HepG2 (cell line): ENCODE data around the gene LRRC45. TPM values are rescaled to one million over a fixed set of nuclear protein-coding genes. Genes with fewer than 3 reads are reported as not detected.

Source experiments
- CEBPZ ChIP-seq: IDR thresholded peaks from 2 replicates; pipeline ENCODE4 v1.6.1; 2012; ENCODE audit warnings: low read length, improper control_type of control experiment
- ERF ChIP-seq: IDR thresholded peaks from 2 replicates; pipeline ENCODE4 v1.6.1; 2018; ENCODE audit warnings: missing biosample characterization, missing genetic modification reagents
- HIVEP1 ChIP-seq: sonication (generic); formaldehyde crosslinking; IDR thresholded peaks from 2 replicates; pipeline ENCODE4 v1.4.0; 2020; ENCODE audit warnings: mild to moderate bottlenecking, missing genetic modification reagents
- ISX ChIP-seq: sonication (generic); formaldehyde crosslinking; conservative IDR thresholded peaks from 2 replicates; pipeline ENCODE4 v1.5.0; 2020; ENCODE audit warnings: missing genetic modification reagents
- NCOA5 ChIP-seq: sonication (generic); formaldehyde crosslinking; IDR thresholded peaks from 2 replicates; pipeline ENCODE4 v1.4.0; 2020; ENCODE audit warnings: missing genetic modification reagents
- NR2F1 ChIP-seq, 2 experiments: fragments of 450-650 bp in 1 of 2; formaldehyde crosslinking in 1 of 2; IDR thresholded peaks; 2 replicates each; pipeline versions ENCODE4 v1.5.0 to v1.6.1; 2016 to 2020; ENCODE audit warnings: mild to moderate bottlenecking in 1 of 2, missing compliant biosample characterization in 1 of 2, missing genetic modification reagents in 1 of 2, moderate library complexity in 1 of 2
- PHB2 ChIP-seq: fragments of 450-650 bp; IDR thresholded peaks from 2 replicates; pipeline ENCODE4 v1.6.1; 2018; ENCODE audit not compliant: partially characterized antibody
- RNF2 ChIP-seq: fragments of 450-650 bp; conservative IDR thresholded peaks from 2 replicates; pipeline ENCODE4 v1.6.1; 2016; ENCODE audit warnings: low read depth
- SOX5 ChIP-seq: IDR thresholded peaks from 2 replicates; pipeline ENCODE4 v1.6.1; 2016; ENCODE audit warnings: borderline replicate concordance
- TIGD3 ChIP-seq: sonication (generic); formaldehyde crosslinking; IDR thresholded peaks from 2 replicates; pipeline ENCODE4 v1.5.1; 2020; ENCODE audit warnings: mild to moderate bottlenecking, missing genetic modification reagents, borderline replicate concordance
- USF2 ChIP-seq, 2 experiments: sonication (generic) in 1 of 2; formaldehyde crosslinking in 1 of 2; IDR thresholded peaks; 2 replicates each; pipeline versions ENCODE4 v1.5.1 to v1.6.1; 2011 to 2020; ENCODE audit warnings: borderline replicate concordance in 1 of 2, low read depth in 1 of 2, low read length in 1 of 2, mild to moderate bottlenecking in 1 of 2, missing genetic modification reagents in 1 of 2, moderate library complexity in 1 of 2
- ZFP36L2 ChIP-seq: sonication (generic); formaldehyde crosslinking; IDR thresholded peaks from 2 replicates; pipeline ENCODE4 v1.4.0; 2020; ENCODE audit warnings: missing genetic modification reagents
- ZNF10 ChIP-seq: sonication (generic); formaldehyde crosslinking; IDR thresholded peaks from 2 replicates; pipeline ENCODE4 v1.4.0; 2020; ENCODE audit warnings: mild to moderate bottlenecking, low read depth, missing genetic modification reagents, borderline replicate concordance
- ZNF292 ChIP-seq: sonication (generic); formaldehyde crosslinking; IDR thresholded peaks from 2 replicates; pipeline ENCODE4 v1.8.1; 2022; ENCODE audit warnings: mild to moderate bottlenecking, low read depth, missing genetic modification reagents, borderline replicate concordance
- ZNF326 ChIP-seq: sonication (generic); formaldehyde crosslinking; IDR thresholded peaks from 2 replicates; pipeline ENCODE4 v1.4.0; 2020; ENCODE audit warnings: missing genetic modification reagents, borderline replicate concordance
- ZNF550 ChIP-seq: sonication (generic); formaldehyde crosslinking; IDR thresholded peaks from 2 replicates; pipeline ENCODE4 v1.4.0; 2020; ENCODE audit warnings: mild to moderate bottlenecking, missing genetic modification reagents, borderline replicate concordance
- ZNF644 ChIP-seq: IDR thresholded peaks from 2 replicates; pipeline ENCODE4 v1.6.1; 2016; ENCODE audit warnings: low read depth
- ZNF768 ChIP-seq: sonication (generic); formaldehyde crosslinking; IDR thresholded peaks from 2 replicates; pipeline ENCODE4 v1.4.0; 2020; ENCODE audit warnings: missing genetic modification reagents
- ZNF780A ChIP-seq: sonication (generic); formaldehyde crosslinking; IDR thresholded peaks from 2 replicates; pipeline ENCODE4 v1.8.0; 2022; ENCODE audit warnings: mild to moderate bottlenecking, missing genetic modification reagents, moderate library complexity
- ZNF879 ChIP-seq: sonication (generic); formaldehyde crosslinking; IDR thresholded peaks from 2 replicates; pipeline ENCODE4 v1.8.1; 2023; ENCODE audit warnings: missing genetic modification reagents
- polyA plus RNA-seq, 8 experiments: library from polyadenylated mRNA; depleted of rRNA in 3 of 8; stranded (reverse) in 7 of 8; unstranded in 1 of 8; fragments of >200 nt; fragmentation: Illumina TruSeq in 4 of 8; extraction: Trizol in 4 of 8; gene quantifications; 2 replicates each; pipeline versions ENCODE4 v1.2.1 to v1.2.3, GENCODE V29; 2011 to 2016; ENCODE audit warnings: low read depth in 4 of 8, missing spikeins in 1 of 8, mixed read lengths in 1 of 8; ENCODE audit not compliant: insufficient read depth in 1 of 8
- total RNA-seq, 5 experiments: library from RNA; depleted of rRNA; stranded (reverse); fragments of >200 nt; fragmentation: Illumina TruSeq; extraction: Trizol; gene quantifications; 2 replicates each; pipeline ENCODE4 v1.2.3, GENCODE V29; 2016; ENCODE audit warnings: low read depth in 1 of 5
- TF ChIP-seq, protein P1 (sequence below): IDR thresholded peaks from 2 replicates; pipeline ENCODE4 v1.6.1; 2016; ENCODE audit warnings: low read depth

LRRC45 gene
- total and polyA plus RNA-seq, 2 of the 13 experiments (the other 11 are each of a cell fraction or from before 2014, with no cell fraction given): 11.6 to 48.1 TPM

DNA sequence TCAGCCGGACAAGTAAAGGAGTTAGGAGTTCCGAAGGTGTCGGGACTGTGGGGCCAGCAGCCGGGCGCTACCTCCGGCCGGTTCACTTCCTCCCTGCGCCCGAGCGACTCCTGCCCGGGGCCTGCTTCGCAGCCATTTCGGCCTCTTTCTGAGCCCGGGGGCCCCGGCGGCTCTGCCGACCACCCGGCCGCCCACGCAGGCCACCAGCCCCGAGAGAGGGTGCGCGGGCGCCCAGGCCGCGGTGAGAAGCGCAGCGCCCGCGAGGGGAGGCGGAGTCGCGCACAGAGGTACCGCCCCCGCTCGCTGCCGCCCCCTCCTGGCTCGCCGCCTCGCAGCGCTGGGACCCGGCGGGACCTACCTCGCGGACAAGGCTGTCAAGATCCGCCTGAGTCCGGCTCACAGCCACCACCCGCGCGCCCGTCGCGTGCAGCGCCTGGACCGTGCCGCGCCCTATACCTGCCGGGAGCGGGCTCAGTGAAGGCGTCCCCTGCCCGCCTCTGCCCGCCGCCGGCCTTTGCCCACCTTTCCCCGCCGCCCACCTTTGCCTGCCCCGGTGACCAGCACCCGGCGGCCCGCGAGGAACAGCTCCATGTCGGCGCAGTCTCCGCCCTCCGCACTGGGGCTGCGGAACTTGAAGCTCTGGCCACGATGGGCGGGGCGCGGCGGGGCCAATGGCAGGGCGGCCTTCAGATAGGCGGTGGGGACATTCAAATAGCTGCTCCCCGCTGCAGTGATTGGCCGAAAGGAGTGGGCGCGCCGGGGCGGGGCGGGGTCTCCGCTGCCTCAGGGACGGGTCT, 14.2 kb downstream of the LRRC45 start, which contains the start of gene DCXR (continued):
- TF ChIP-seq ERF (CRISPR knock-in tag) (peak; percentile 96), ZNF879 (no peak), ZFP36L2 (no peak; the same call in none of the 2 replicates), ZNF10 (CRISPR knock-in tag) (no peak), TIGD3 (no peak), ZNF644 (CRISPR knock-in tag) (no peak), SOX5 (peak; percentile 63), ZNF780A (CRISPR knock-in tag) (0 out of 2 replicates have a peak, but pooled peaks have one; percentile 24), ZNF550 (0 out of 2 replicates have a peak, but pooled peaks have one; percentile 55), ZNF326 (CRISPR knock-in tag) (no peak), PHB2 (no peak), ISX (CRISPR knock-in tag) (no peak; the same call in 1 of the 2 replicates), HIVEP1 (CRISPR knock-in tag) (no peak), NR2F1 (CRISPR knock-in tag; IDR thresholded peaks at IDR 0.05) (peak in 1 of 2 experiments; percentile 41; a peak in 1 of 4 replicates), RNF2 (peak; percentile 88; the same call in 1 of the 2 replicates), NCOA5 (CRISPR knock-in tag) (no peak), ZNF292 (CRISPR knock-in tag) (peak; percentile 16; the same call in 1 of the 2 replicates), USF2 (IDR thresholded peaks at IDR 0.05; ENCODE audit: low read depth, low read length) (no peak), USF2 (CRISPR knock-in tag; IDR thresholded peaks at IDR 0.05; ENCODE audit: borderline replicate concordance) (no peak; the same call in 1 of the 2 replicates), ZNF768 (CRISPR knock-in tag) (peak; percentile 81), CEBPZ (no peak)
- TF ChIP-seq, protein P1, sequence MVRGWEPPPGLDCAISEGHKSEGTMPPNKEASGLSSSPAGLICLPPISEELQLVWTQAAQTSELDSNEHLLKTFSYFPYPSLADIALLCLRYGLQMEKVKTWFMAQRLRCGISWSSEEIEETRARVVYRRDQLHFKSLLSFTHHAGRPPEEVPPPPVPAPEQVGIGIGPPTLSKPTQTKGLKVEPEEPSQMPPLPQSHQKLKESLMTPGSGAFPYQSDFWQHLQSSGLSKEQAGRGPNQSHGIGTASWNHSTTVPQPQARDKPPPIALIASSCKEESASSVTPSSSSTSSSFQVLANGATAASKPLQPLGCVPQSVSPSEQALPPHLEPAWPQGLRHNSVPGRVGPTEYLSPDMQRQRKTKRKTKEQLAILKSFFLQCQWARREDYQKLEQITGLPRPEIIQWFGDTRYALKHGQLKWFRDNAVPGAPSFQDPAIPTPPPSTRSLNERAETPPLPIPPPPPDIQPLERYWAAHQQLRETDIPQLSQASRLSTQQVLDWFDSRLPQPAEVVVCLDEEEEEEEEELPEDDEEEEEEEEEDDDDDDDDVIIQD (CRISPR knock-in tag): peak; percentile 80
